ENCODE data around the gene COL12A1. TPM values are rescaled to one million over a fixed set of nuclear protein-coding genes. Genes with fewer than 3 reads are reported as not detected.

COL12A1 gene
- total RNA-seq, 1 experiment from 2014 or later: 12.5 TPM

DNA sequence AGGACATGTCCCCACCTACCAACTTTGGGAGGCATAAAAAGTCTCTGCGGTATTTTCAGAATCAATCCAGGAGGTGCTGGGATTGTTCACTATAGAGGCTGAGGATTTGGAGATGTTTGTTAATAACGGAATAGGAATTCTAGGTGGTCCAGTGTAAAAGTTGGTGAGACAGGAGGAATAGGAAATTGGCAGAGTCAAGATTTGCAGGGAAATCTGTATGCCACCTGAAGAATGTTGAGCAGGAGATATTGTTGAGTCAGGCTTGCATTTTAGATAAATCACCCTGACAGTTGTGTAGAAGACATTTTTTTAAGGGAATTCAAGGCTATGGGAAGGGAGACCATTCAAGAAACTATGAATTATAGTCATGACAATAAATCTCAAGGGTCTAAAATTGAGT, 124.8 kb downstream of the COL12A1 start:
- Histone ChIP-seq H3K79me2 (ENCODE audit: low read depth) (no peaks in the 10 kb centered on the region), H3K4me1 (replicated peaks; ENCODE audit: insufficient read depth) (no peaks in the 10 kb centered on the region), H3K27me3 (ENCODE audit: insufficient read depth, low read depth) (no peaks in the 10 kb centered on the region), H4K20me1 (ENCODE audit: insufficient read depth) (no peaks in the 10 kb centered on the region), H2AFZ (no peak overlapping the region), H3F3A (ENCODE audit: insufficient read depth, low read depth) (no peaks in the 10 kb centered on the region), H3K36me3 (ENCODE audit: low read depth) (no peaks in the 10 kb centered on the region), H3K27ac (no peak overlapping the region), H3K9me2 (ENCODE audit: insufficient read depth) (no peaks in the 10 kb centered on the region; the same call in 1 of the 2 replicates), H3K4me2 (no peak overlapping the region), H3K9me3 (ENCODE audit: insufficient read depth, low read depth) (no peaks in the 10 kb centered on the region), H3K4me3 (no peak overlapping the region)
- POLR2A ChIA-PET (ENCODE audit: unreplicated experiment): no interaction called here
- CTCF ChIA-PET: no interaction called here
- DNase-seq: no peak
- TF ChIP-seq CTCF (conservative IDR thresholded peaks at IDR 0.05) (no peak), EZH2 (IDR thresholded peaks at IDR 0.05; ENCODE audit: low read depth) (no peak)
- BruUV-seq (replicated peaks): no TSS peak
- intact Hi-C loops (cut with micrococcal nuclease; ENCODE audit: unreplicated experiment): no loop called here

- Histone ChIP-seq H3K4me1 (replicated peaks; ENCODE audit: insufficient read depth) (no peaks in the 10 kb centered on the region), H2AFZ (no peak overlapping the region), H3K9me2 (ENCODE audit: insufficient read depth) (no peaks in the 10 kb centered on the region; the same call in 1 of the 2 replicates), H3K9me3 (ENCODE audit: insufficient read depth, low read depth) (no peaks in the 10 kb centered on the region), H3K36me3 (ENCODE audit: low read depth) (no peaks in the 10 kb centered on the region), H4K20me1 (ENCODE audit: insufficient read depth) (no peaks in the 10 kb centered on the region), H3K27ac (no peak overlapping the region), H3K27me3 (ENCODE audit: insufficient read depth, low read depth) (no peaks in the 10 kb centered on the region), H3K4me3 (no peak overlapping the region), H3K4me2 (no peak overlapping the region), H3K79me2 (ENCODE audit: low read depth) (no peaks in the 10 kb centered on the region), H3F3A (ENCODE audit: insufficient read depth, low read depth) (no peaks in the 10 kb centered on the region)
- BruUV-seq (replicated peaks): no TSS peak
- TF ChIP-seq CTCF (conservative IDR thresholded peaks at IDR 0.05): no peak
- TF ChIP-seq EZH2 (IDR thresholded peaks at IDR 0.05; ENCODE audit: low read depth): no peak
- no peak for DNase-seq
- intact Hi-C loops (cut with micrococcal nuclease; ENCODE audit: unreplicated experiment): no loop called here
- POLR2A ChIA-PET (ENCODE audit: unreplicated experiment): no interaction called here
- CTCF ChIA-PET: no interaction called here
These were observed 126.3 kb downstream of the COL12A1 start for GRCh38 chr6:75079589-75079988.

- DNase-seq: no peak
- Histone ChIP-seq H3F3A (ENCODE audit: insufficient read depth, low read depth) (no peaks in the 10 kb centered on the region), H3K27ac (no peak overlapping the region), H3K9me3 (ENCODE audit: insufficient read depth, low read depth) (no peaks in the 10 kb centered on the region), H3K36me3 (ENCODE audit: low read depth) (no peaks in the 10 kb centered on the region), H3K9me2 (ENCODE audit: insufficient read depth) (no peaks in the 10 kb centered on the region; the same call in 1 of the 2 replicates), H3K4me1 (replicated peaks; ENCODE audit: insufficient read depth) (no peaks in the 10 kb centered on the region), H4K20me1 (ENCODE audit: insufficient read depth) (no peaks in the 10 kb centered on the region; the same call in 1 of the 2 replicates), H3K4me3 (no peak overlapping the region), H3K4me2 (no peak overlapping the region), H3K27me3 (ENCODE audit: insufficient read depth, low read depth) (no peaks in the 10 kb centered on the region), H2AFZ (no peak overlapping the region), H3K79me2 (ENCODE audit: low read depth) (no peaks in the 10 kb centered on the region)
- no peak for TF ChIP-seq EZH2 (IDR thresholded peaks at IDR 0.05; ENCODE audit: low read depth)
- no peak for TF ChIP-seq CTCF (conservative IDR thresholded peaks at IDR 0.05)
- CTCF ChIA-PET: no interaction called here
- intact Hi-C loops (cut with micrococcal nuclease; ENCODE audit: unreplicated experiment): no loop called here
- POLR2A ChIA-PET (ENCODE audit: unreplicated experiment): no interaction called here
- no TSS peak for BruUV-seq (replicated peaks)
These were observed 128.2 kb downstream of the COL12A1 start for GRCh38 chr6:75077701-75078100.
